Gastroesophageal sphincter (tissue), 4 donors: ENCODE measurements around the gene GPATCH4. TPM values are rescaled to one million over a fixed set of nuclear protein-coding genes. Genes with fewer than 3 reads are reported as not detected.
"Not testable (repeated sequence)": the region's sequence is repeated elsewhere in the genome, so short reads cannot be mapped to it uniquely, and the experiment has no call there.

Source experiments
- ATAC-seq: fragments of 150-250 bp; one replicate; pipeline ENCODE4 v1.9.1; 2016; ENCODE audit warnings: mild to moderate bottlenecking, moderate library complexity
- H3K27ac ChIP-seq, 4 donors: fragments of 200-600 bp; sonication (generic) in 3 of 4; 1 replicate in 3 of 4; 2 replicates in 1 of 4; pipeline ENCODE4 v1.5.1; 2016 to 2019
- H3K27me3 ChIP-seq: fragments of 200-600 bp; sonication (generic); one replicate; pipeline ENCODE4 v1.5.1; 2019
- H3K36me3 ChIP-seq, 2 donors: fragments of 200-600 bp; sonication (generic); one replicate each; pipeline ENCODE4 v1.5.1; 2019; ENCODE audit warnings: control low read depth in 1 of 2
- H3K4me1 ChIP-seq, 3 donors: fragments of 200-600 bp; sonication (generic); 1 replicate in 2 of 3; 2 replicates in 1 of 3; pipeline ENCODE4 v1.5.1; 2016 to 2019; ENCODE audit warnings: control low read depth in 2 of 3
- H3K4me3 ChIP-seq, 2 donors: fragments of 200-600 bp; sonication (generic); one replicate each; pipeline ENCODE4 v1.5.1; 2019; ENCODE audit warnings: mild to moderate bottlenecking in 1 of 2, moderate library complexity in 1 of 2
- H3K9me3 ChIP-seq, 3 donors: fragments of 200-600 bp; sonication (generic); one replicate each; pipeline ENCODE4 v1.5.1; 2017 to 2019; ENCODE audit warnings: control low read depth in 2 of 3
- EP300 ChIP-seq: sonication (generic); formaldehyde crosslinking; IDR thresholded peaks from one replicate; pipeline ENCODE4 v1.6.1; 2017; ENCODE audit warnings: antibody characterized with exemption, mild to moderate bottlenecking
- POLR2A ChIP-seq, 2 donors: fragments of 450-650 bp; IDR thresholded peaks; one replicate each; pipeline ENCODE4 v1.6.1; 2017; ENCODE audit warnings: antibody characterized with exemption in 2 of 2, mild to moderate bottlenecking in 2 of 2, moderate library complexity in 1 of 2
- POLR2AphosphoS5 ChIP-seq: sonication (generic); formaldehyde crosslinking; IDR thresholded peaks from one replicate; pipeline ENCODE4 v1.6.1; 2017; ENCODE audit warnings: antibody characterized with exemption
- WGBS, 2 donors: methylation state at CpG; one replicate each; pipeline ENCODE4 v1.1.5; 2018; ENCODE audit warnings: low coverage in 1 of 2; 5-methylcytosine and 5-hydroxymethylcytosine counted together
- total RNA-seq, 4 donors: library from RNA; depleted of rRNA; stranded (reverse); fragments of >200 nt; gene quantifications; one replicate each; pipeline ENCODE4 v1.1.0, GENCODE V29; 2016
- TF ChIP-seq, protein P1 (sequence below), 4 experiments: fragments of 200-600 bp in 2 of 4; fragments of 450-650 bp in 2 of 4; sonication (generic) in 1 of 4; IDR thresholded peaks; one replicate each; pipeline ENCODE4 v1.5.1; 2017 to 2019; ENCODE audit warnings: antibody characterized with exemption in 4 of 4, mild to moderate bottlenecking in 2 of 4, moderate library complexity in 2 of 4

Gene GPATCH4
- total RNA-seq, 4 donors from 2014 or later = 18.4 to 37.2 (median 24.0) TPM

DNA sequence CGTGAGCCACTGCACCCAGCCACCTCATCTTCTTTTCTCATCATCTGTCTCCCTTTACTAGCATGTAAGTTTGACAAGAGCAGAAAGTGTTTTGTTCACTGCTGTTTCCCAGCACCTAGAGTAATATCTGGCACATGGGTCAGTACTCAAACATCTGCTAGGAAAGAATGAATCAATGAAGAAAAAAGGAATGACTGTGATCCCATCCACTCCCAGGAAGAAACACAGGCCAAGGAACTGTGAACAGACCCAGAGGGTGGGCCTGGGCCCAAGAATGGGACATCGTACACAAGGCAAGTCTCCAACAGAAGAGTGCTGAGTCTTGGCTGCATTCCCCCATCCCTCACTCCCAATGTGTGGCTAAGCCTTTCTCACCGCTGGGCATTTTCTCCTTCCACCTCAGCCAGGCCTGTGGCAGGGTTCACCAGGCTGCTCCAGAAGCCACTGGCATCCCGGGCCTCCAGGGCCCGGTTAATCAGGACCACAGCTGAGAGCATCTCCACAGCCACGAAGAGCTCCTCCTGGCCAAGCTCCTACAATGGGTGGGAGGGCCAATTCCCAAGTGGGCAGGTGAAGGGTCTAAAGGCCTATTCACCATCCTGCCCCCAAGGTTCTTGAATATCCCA is 47.3 kb downstream of the GPATCH4 start:
- WGBS, 2 donors = 33% methylated on average over 5 of the region's 6 CpGs; no CpG with 5 or more reads in 1 of the 2 donors
- TF ChIP-seq, protein P1, sequence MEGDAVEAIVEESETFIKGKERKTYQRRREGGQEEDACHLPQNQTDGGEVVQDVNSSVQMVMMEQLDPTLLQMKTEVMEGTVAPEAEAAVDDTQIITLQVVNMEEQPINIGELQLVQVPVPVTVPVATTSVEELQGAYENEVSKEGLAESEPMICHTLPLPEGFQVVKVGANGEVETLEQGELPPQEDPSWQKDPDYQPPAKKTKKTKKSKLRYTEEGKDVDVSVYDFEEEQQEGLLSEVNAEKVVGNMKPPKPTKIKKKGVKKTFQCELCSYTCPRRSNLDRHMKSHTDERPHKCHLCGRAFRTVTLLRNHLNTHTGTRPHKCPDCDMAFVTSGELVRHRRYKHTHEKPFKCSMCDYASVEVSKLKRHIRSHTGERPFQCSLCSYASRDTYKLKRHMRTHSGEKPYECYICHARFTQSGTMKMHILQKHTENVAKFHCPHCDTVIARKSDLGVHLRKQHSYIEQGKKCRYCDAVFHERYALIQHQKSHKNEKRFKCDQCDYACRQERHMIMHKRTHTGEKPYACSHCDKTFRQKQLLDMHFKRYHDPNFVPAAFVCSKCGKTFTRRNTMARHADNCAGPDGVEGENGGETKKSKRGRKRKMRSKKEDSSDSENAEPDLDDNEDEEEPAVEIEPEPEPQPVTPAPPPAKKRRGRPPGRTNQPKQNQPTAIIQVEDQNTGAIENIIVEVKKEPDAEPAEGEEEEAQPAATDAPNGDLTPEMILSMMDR (IDR thresholded peaks at IDR 0.05) = no peak
- peak; percentile 77 for TF ChIP-seq POLR2AphosphoS5
- ATAC-seq = peak; percentile 73

DNA sequence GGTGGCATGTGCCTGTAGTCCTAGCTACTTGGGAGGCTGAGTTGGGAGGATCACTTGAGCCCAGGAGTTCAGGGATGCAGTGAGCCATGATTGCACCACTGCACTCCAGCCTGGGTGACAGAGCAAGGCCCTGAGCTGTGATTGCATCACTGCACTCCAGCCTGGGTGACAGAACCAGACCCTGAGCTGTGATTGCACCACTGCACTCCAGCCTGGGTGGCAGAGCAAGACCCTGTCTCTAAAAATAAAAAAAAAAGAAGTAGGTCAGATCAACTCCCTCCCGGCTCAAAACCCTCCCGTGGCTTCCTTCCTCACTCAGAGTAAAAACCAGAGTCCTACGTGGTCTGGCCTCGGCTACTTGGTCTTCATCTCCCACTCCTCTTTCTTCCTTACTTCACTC is 48.3 kb downstream of the GPATCH4 start:
- H3K27me3 ChIP-seq, H3K9me3 ChIP-seq, H3K27ac ChIP-seq, H3K4me3 ChIP-seq, H3K36me3 ChIP-seq: not testable (repeated sequence)
- ATAC-seq = peak; percentile 48
- WGBS, 2 donors = 87 to 100% methylated on average over 1 to 4 of the region's 4 CpGs
- peaks cover 0 to 14% (median 0%) of the 10 kb centered on the region in 3 donors for H3K4me1 ChIP-seq

More for the DNA sequence above, 47.3 kb downstream of the GPATCH4 start:
- Histone ChIP-seq H3K4me1 (peaks cover 0 to 14% (median 0%) of the 10 kb centered on the region in 3 donors), H3K9me3 (no peaks in the 10 kb centered on the region), H3K27ac (peak overlapping the region in 3 of 4 donors; percentile 31 to 61 (median 45)), H3K36me3 (no peaks in the 10 kb centered on the region), H3K4me3 (no peak overlapping the region), H3K27me3 (no peaks in the 10 kb centered on the region)

DNA sequence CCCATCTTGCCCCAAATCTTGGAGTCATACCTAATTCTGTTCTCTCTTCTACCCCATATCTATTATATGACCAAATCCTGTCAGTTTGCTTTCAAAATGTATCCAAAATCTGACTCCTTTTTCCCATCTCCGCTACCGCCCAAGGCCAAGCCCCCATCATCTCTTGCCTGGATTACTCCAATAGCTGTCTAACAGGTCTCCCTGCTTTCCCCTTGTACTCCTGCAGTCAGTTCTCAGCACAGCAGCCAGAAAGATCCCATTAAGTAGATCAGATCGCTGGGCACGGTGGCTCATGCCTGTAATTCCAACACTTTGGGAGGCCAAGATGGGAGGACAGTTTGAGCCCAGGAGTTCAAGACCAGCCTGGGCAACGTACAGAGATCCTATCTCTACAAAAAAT is 48.8 kb downstream of the GPATCH4 start:
- Histone ChIP-seq H3K4me3 (no peak overlapping the region), H3K27me3 (no peaks in the 10 kb centered on the region), H3K9me3 (no peaks in the 10 kb centered on the region), H3K4me1 (peaks cover 0 to 14% (median 0%) of the 10 kb centered on the region in 3 donors), H3K27ac (no peak overlapping the region), H3K36me3 (no peaks in the 10 kb centered on the region)
- WGBS, 2 donors = 74% methylated on average over 5 of the region's 5 CpGs; no CpG with 5 or more reads in 1 of the 2 donors
- no peak for ATAC-seq
- no peak for TF ChIP-seq POLR2A (IDR thresholded peaks at IDR 0.05)
- TF ChIP-seq, protein P1 (IDR thresholded peaks at IDR 0.05) = no peak
- no peak for TF ChIP-seq EP300
- no peak for TF ChIP-seq POLR2AphosphoS5

DNA sequence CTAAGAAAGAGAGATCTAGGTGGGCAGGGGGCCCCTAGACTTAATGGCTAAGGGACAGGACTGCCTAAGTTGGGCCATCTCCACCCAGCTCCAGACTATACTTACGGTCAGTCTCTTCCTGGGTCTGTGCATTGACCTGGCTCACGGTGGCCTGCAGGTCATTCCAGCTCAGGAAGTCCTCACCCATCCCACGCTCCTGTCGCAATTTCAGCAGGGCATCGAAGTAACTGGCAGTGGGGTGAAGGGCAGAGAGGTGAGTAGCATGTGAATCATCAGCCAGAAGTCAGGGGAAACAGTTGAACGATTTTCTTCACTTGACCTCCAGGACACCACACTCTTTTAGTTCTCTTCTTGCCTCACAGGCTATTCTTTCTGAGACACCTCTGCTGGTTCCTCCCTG is 49.4 kb downstream of the GPATCH4 start:
- 79 to 94% methylated on average over 2 to 4 of the region's 6 CpGs for WGBS, 2 donors
- Histone ChIP-seq H3K9me3 (no peaks in the 10 kb centered on the region), H3K27me3 (no peaks in the 10 kb centered on the region), H3K27ac (no peak overlapping the region), H3K36me3 (no peaks in the 10 kb centered on the region), H3K4me3 (no peak overlapping the region), H3K4me1 (peaks cover 0 to 14% (median 0%) of the 10 kb centered on the region in 3 donors)
- ATAC-seq = no peak
- TF ChIP-seq POLR2AphosphoS5 (no peak), POLR2A (IDR thresholded peaks at IDR 0.05) (no peak), EP300 (no peak)
- TF ChIP-seq, protein P1 (IDR thresholded peaks at IDR 0.05) = no peak

DNA sequence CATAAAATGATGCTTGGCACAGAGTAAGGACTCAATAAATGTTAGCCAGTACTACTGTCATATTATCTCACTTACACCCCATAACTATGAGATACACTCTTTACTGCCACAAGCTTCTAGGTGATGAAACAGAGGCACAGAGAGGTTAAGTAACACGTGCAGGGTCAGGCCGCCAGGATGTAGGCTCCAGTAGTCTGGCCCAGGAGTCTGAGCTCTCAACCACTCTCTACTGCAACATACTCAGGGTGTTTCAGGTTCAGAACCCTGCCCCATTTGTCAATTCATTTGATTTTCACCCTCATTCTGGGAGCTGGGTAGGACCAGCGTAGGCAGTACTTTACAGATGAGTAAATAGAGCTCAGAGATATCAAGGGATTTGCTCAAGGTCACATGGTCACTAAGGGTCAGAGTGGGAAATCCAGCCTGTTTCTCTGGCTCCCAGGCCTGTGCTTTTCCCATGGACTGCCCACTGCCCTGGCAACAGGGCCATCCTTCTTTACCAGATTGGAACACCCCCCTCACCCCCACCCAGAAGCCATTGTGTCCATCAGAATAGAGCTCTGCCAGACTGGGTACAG is 50.1 kb downstream of the GPATCH4 start:
- Histone ChIP-seq H3K9me3 (no peaks in the 10 kb centered on the region), H3K4me1 (peaks cover 0 to 14% (median 0%) of the 10 kb centered on the region in 3 donors), H3K4me3 (no peak overlapping the region), H3K36me3 (no peaks in the 10 kb centered on the region), H3K27ac (no peak overlapping the region), H3K27me3 (no peaks in the 10 kb centered on the region)
- ATAC-seq = no peak
- TF ChIP-seq, protein P1 (IDR thresholded peaks at IDR 0.05) = no peak
- TF ChIP-seq POLR2AphosphoS5 = no peak
- TF ChIP-seq POLR2A (IDR thresholded peaks at IDR 0.05) = no peak
- TF ChIP-seq EP300 = no peak
- WGBS, 2 donors = 81 to 100% methylated on average over 1 to 3 of the region's 3 CpGs
